AG04449 (cell line): Measurements from ENCODE around the gene RASSF4.

Experiments used
- CTCF ChIA-PET: fragments of 350-600 bp; formaldehyde crosslinking; extraction: SDS; loops from one replicate; lab custom pipeline; 2021; ENCODE audit warnings: antibody characterized with exemption; lab: Yijun Ruan, JAX
- POLR2A ChIA-PET: fragments of 400-600, 350-600 bp; formaldehyde crosslinking; extraction: SDS; loops from one replicate; lab custom pipeline; 2020; ENCODE audit warnings: antibody characterized with exemption, inconsistent platforms; lab: Yijun Ruan, JAX
- DNase-seq: peaks from one replicate; pipeline ENCODE4 v3.0.0-alpha.2; 2010; ENCODE audit warnings: low read depth, low spot score
- H3K4me3 ChIP-seq: 2 replicates; pipeline ENCODE4 v1.5.1; 2011; ENCODE audit warnings: low read depth, mild to moderate bottlenecking, control low read depth, low read length
- CTCF ChIP-seq: IDR thresholded peaks from one replicate; pipeline ENCODE4 v1.5.1; 2011; ENCODE audit warnings: mild to moderate bottlenecking, moderate library complexity, low read length, control low read depth, inconsistent platforms; ENCODE audit not compliant: insufficient read depth; ENCODE audit errors: missing control alignments

RASSF4 gene

GRCh38 chr10:44930904-44931620 is 28.5 kb upstream of the RASSF4 start:
- no peak for DNase-seq
- H3K4me3 ChIP-seq, result no peak overlapping the region
- POLR2A ChIA-PET, result no interaction called here
- CTCF ChIA-PET, result interaction anchor here (0.7 to 6.5 kb wide), 9 partner anchors 9 to 73 kb away, joined by 3 to 95 read pairs (median 5); partner anchors contain the start of genes DEPP1 and ZNF22
- no peak for TF ChIP-seq CTCF

DNA sequence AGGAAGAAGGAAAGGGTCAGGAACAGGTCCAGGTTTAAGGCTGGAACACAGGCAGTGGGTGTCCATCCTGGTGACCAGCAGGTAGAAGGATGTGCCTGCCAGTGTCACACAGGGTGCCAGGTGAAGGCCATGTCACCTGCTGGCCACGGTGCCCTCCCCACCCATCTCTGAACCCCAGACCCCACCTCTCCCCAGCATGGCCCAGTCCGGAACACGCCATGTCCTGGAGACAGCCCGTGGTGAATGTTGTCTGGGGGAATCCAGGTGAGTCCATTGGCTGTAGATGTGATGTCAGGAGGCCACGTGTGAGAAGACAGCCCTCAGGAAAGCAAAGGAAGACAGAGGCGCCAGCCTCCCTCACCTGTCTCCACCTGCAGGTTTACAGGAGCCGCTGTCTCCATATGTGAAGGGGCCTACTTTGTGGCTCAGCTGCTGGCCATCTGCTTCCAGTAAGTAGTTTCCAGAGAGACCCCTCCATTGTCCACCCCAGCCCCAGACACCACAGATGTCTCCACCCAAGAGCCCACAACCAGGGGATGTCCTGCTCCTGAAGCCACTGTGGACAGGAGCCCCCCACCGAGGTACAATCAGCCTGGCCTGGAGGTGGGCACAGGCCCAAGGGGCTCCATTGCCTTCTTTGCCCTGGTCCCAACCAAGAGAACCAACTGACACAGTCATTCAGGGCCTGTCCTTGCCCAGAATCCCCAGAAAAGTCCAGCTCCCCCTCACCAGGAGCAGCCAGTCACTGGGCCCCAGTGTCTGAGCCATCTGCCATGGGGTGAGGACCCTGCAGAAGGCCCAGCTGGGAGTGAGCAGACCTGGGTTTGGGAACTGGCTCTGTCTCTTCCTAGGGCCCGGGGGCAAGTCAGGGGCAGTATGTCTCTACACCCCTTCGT is 27.7 kb upstream of the RASSF4 start:
- ChIA-PET CTCF (interaction anchor here (0.7 to 6.5 kb wide), 29 partner anchors 9 to 1015 kb away, joined by 3 to 95 read pairs (median 5); partner anchors contain the start of genes DEPP1 and ZNF22), POLR2A (interaction anchor here (1.2 to 1.9 kb wide), 2 partner anchors 46 to 70 kb away, joined by 5 to 9 read pairs; partner anchors contain the start of gene DEPP1)
- DNase-seq, result no peak
- H3K4me3 ChIP-seq, result no peak overlapping the region
- TF ChIP-seq CTCF, result no peak

GRCh38 chr10:44932517-44933450 is 26.8 kb upstream of the RASSF4 start:
- ChIA-PET POLR2A (interaction anchor here (1.2 to 1.9 kb wide), 2 partner anchors 45 to 69 kb away, joined by 5 to 9 read pairs; partner anchors contain the start of gene DEPP1), CTCF (interaction anchor here (0.7 to 6.5 kb wide), 28 partner anchors 10 to 1015 kb away, joined by 3 to 95 read pairs (median 6); partner anchors contain the start of genes DEPP1 and ZNF22)
- DNase-seq, result peak; percentile 12
- H3K4me3 ChIP-seq, result no peak overlapping the region
- peak; percentile 100 for TF ChIP-seq CTCF

GRCh38 chr10:44933451-44934321 is 25.9 kb upstream of the RASSF4 start:
- H3K4me3 ChIP-seq, result no peak overlapping the region
- CTCF ChIA-PET, result interaction anchor here (0.7 to 6.5 kb wide), 26 partner anchors 11 to 298 kb away, joined by 3 to 95 read pairs (median 6); partner anchors contain the start of genes DEPP1 and ZNF22
- POLR2A ChIA-PET, result interaction anchor here (1.2 to 1.9 kb wide), 2 partner anchors 45 to 68 kb away, joined by 5 to 9 read pairs; partner anchors contain the start of gene DEPP1
- no peak for DNase-seq
- no peak for TF ChIP-seq CTCF
